ENCODE results near the gene RBM10. TPM values are rescaled to one million over a fixed set of nuclear protein-coding genes. Genes with fewer than 3 reads are reported as not detected.

Gene RBM10
- total RNA-seq, 1 donor from 2014 or later = 32.1 TPM

GRCh38 chrX:47180346-47180745 is 35.3 kb downstream of the RBM10 start:
- H3K27me3 ChIP-seq (ENCODE audit: low read depth) = no peaks in the 10 kb centered on the region
- DNase-seq = no peak
- no peak for ATAC-seq

GRCh38 chrX:47181301-47181700 is 36.3 kb downstream of the RBM10 start:
- no peak overlapping the region for H3K4me3 ChIP-seq
- intact Hi-C loops (cut with DNase I) = no loop called here
- no peak overlapping the region for H3K27ac ChIP-seq
- H3K4me1 ChIP-seq = no peaks in the 10 kb centered on the region
- TF ChIP-seq CTCF (IDR thresholded peaks at IDR 0.05) = no peak
- H3K36me3 ChIP-seq = peaks cover 95% of the 10 kb centered on the region
- ATAC-seq (no peak), DNase-seq (no peak)
- H3K9me3 ChIP-seq = no peaks in the 10 kb centered on the region
- H3K27me3 ChIP-seq (ENCODE audit: low read depth) = no peaks in the 10 kb centered on the region

More at GRCh38 chrX:47180346-47180745, 35.3 kb downstream of the RBM10 start:
- Histone ChIP-seq H3K36me3 (peaks cover 95% of the 10 kb centered on the region), H3K4me1 (no peaks in the 10 kb centered on the region), H3K27ac (no peak overlapping the region), H3K4me3 (no peak overlapping the region), H3K9me3 (no peaks in the 10 kb centered on the region)
- intact Hi-C loops (cut with DNase I) = no loop called here
- TF ChIP-seq CTCF (IDR thresholded peaks at IDR 0.05) = no peak

- Histone ChIP-seq H3K36me3 (peaks cover 95% of the 10 kb centered on the region), H3K9me3 (no peaks in the 10 kb centered on the region), H3K27ac (no peak overlapping the region), H3K4me1 (no peaks in the 10 kb centered on the region), H3K4me3 (no peak overlapping the region), H3K27me3 (ENCODE audit: low read depth) (no peaks in the 10 kb centered on the region)
- TF ChIP-seq CTCF (IDR thresholded peaks at IDR 0.05) = no peak
- ATAC-seq = no peak
- DNase-seq = no peak
- intact Hi-C loops (cut with DNase I) = no loop called here
These were observed 37.2 kb downstream of the RBM10 start for GRCh38 chrX:47182106-47182700.

DNA sequence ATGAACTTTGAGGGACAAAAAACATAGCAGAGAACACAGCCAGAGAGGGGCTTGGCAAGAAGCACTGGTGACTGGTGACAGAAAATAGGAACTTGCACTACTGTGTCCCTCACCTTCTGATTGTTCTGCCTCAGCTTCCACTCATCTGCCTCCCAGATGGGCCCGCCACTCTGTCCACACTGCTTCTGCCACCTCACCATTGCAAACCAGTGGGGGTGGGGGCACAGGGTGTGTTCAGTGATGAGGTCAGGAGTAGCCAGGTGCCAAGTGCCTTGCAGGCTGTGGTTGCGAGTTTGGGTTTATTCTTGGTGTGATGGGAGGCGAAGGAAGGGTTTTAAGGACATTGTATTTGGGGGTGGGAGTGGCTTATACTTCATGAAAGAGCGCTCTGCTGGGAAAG is 39.5 kb downstream of the RBM10 start:
- no peaks in the 10 kb centered on the region for H3K9me3 ChIP-seq
- intact Hi-C loops (cut with DNase I) = no loop called here
- no peak overlapping the region for H3K4me3 ChIP-seq
- no peak for DNase-seq
- H3K27me3 ChIP-seq (ENCODE audit: low read depth) = no peaks in the 10 kb centered on the region
- no peaks in the 10 kb centered on the region for H3K4me1 ChIP-seq
- ATAC-seq = no peak
- TF ChIP-seq CTCF (IDR thresholded peaks at IDR 0.05) = no peak
- H3K36me3 ChIP-seq = peaks cover 73% of the 10 kb centered on the region
- H3K27ac ChIP-seq = no peak overlapping the region

DNA sequence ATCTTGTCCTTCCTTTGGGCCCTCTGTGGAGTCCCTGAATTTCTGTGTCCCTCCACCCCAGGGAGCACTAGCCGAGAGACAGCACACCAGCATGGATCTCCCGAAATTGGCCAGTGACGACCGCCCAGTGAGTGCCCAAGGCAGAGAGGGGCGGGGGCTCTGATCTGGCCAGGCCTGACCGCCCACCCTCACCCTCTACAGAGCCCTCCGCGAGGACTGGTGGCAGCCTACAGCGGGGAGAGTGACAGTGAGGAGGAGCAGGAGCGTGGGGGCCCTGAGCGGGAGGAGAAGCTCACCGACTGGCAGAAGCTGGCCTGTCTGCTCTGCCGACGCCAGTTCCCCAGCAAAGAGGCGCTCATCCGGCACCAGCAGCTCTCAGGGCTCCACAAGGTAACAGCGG is 40.2 kb downstream of the RBM10 start:
- no peaks in the 10 kb centered on the region for H3K27me3 ChIP-seq (ENCODE audit: low read depth)
- H3K36me3 ChIP-seq = peaks cover 66% of the 10 kb centered on the region
- H3K4me3 ChIP-seq = no peak overlapping the region
- no peak for ATAC-seq
- no peaks in the 10 kb centered on the region for H3K9me3 ChIP-seq
- no peaks in the 10 kb centered on the region for H3K4me1 ChIP-seq
- intact Hi-C loops (cut with DNase I) = no loop called here
- no peak for DNase-seq
- TF ChIP-seq CTCF (IDR thresholded peaks at IDR 0.05) = no peak
- no peak overlapping the region for H3K27ac ChIP-seq
